ENCODE measurements around the gene TNFRSF8. TPM values are rescaled to one million over a fixed set of nuclear protein-coding genes. Genes with fewer than 3 reads are reported as not detected.

Gene TNFRSF8
- polyA plus RNA-seq, 1 experiment: 0.22 TPM

DNA sequence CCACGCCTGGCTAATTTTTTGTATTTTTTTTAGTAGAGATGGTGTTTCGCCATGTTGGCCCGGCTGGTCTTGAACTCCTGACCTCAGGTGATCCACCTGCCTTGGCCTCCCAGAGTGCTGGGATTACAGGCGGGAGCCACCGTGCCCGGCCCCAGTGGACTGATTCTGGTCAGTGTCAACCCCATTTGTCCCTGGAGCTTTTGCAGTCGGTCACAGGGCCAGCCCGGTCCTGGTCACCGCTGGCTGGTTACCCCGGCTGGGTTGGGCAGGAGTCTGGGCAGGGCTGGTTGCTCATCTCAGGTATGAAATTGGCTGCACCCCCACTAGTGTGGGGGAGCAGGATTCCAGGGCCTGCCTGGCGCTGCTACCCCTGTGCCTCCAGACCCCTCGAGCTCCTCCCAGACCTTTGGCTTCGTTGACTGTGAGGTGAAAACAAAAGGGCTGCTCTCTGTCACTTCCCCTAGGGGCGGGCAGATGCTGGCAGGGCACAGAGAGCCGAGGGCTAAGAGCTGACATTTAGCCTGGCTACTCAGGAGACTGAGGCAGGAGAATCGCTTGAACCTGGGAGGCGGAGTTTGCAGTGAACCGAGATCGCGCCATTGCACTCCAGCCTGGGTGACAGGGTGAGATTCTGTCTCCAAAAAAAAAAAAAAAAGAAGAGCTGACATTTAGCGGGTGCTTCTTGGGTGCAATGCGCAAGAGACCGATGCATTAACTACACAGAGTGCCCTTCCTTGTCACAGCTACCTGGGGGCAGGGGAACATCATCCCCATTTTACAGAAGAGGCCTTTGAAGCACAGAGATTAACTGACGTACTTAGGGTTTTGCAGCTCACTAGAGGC lies 114.3 kb downstream of the TNFRSF8 start:
- TF ChIP-seq, protein P1, sequence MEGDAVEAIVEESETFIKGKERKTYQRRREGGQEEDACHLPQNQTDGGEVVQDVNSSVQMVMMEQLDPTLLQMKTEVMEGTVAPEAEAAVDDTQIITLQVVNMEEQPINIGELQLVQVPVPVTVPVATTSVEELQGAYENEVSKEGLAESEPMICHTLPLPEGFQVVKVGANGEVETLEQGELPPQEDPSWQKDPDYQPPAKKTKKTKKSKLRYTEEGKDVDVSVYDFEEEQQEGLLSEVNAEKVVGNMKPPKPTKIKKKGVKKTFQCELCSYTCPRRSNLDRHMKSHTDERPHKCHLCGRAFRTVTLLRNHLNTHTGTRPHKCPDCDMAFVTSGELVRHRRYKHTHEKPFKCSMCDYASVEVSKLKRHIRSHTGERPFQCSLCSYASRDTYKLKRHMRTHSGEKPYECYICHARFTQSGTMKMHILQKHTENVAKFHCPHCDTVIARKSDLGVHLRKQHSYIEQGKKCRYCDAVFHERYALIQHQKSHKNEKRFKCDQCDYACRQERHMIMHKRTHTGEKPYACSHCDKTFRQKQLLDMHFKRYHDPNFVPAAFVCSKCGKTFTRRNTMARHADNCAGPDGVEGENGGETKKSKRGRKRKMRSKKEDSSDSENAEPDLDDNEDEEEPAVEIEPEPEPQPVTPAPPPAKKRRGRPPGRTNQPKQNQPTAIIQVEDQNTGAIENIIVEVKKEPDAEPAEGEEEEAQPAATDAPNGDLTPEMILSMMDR (IDR thresholded peaks at IDR 0.05; ENCODE audit: low read depth, low read length): no peak
- DNase-seq (ENCODE audit: low read depth, low spot score): no peak
- Histone ChIP-seq H3K4me3 (ENCODE audit: low read depth, low read length) (no peak overlapping the region), H3K9me3 (ENCODE audit: control insufficient read depth, insufficient read depth, low read length) (no peaks in the 10 kb centered on the region), H3K27me3 (ENCODE audit: control insufficient read depth, insufficient read depth, low read length) (no peaks in the 10 kb centered on the region), H3K27ac (ENCODE audit: low read depth, low read length) (peak overlapping the region; percentile 47)
- CTCF ChIA-PET: interaction anchor here (0.6 to 2.6 kb wide), 4 partner anchors 8 to 395 kb away, joined by 3 to 14 read pairs (median 4); no protein-coding TSS in a partner anchor
- POLR2A ChIA-PET: interaction anchor here (1.8 kb wide), 1 partner anchor 56 kb away, joined by 4 read pairs; no protein-coding TSS in a partner anchor

DNA sequence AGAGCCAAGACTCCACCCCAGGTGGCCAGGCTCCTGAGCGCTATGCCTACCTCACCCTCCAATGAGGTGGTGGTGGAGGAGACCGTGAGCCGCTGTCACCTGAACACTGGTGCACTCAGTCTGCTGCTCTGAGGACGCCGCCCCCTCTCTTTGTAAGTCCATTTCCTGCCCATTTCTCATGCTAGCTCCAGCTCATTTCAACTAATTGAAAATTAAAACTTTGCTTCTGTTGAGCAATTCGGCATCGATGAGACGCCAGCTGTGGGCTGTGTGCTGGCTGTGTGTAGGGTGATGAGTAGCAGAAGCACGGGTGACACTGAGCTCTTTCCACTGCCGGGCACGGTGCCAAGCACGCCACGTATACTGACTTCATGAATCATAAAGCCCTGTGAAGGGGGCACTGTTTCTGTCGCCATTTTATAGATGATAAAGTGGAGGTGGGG lies 114.9 kb downstream of the TNFRSF8 start:
- Histone ChIP-seq H3K9me3 (ENCODE audit: control insufficient read depth, insufficient read depth, low read length) (no peaks in the 10 kb centered on the region), H3K4me3 (ENCODE audit: low read depth, low read length) (no peak overlapping the region), H3K27ac (ENCODE audit: low read depth, low read length) (peak overlapping the region; percentile 68), H3K27me3 (ENCODE audit: control insufficient read depth, insufficient read depth, low read length) (no peaks in the 10 kb centered on the region)
- TF ChIP-seq, protein P1 (IDR thresholded peaks at IDR 0.05; ENCODE audit: low read depth, low read length): no peak
- ChIA-PET POLR2A (interaction anchor here (0.6 to 1.8 kb wide), 2 partner anchors 57 to 1607 kb away, joined by 4 to 6 read pairs; no protein-coding TSS in a partner anchor), CTCF (interaction anchor here (0.7 to 2.6 kb wide), 4 partner anchors 9 to 59 kb away, joined by 3 to 14 read pairs (median 4); no protein-coding TSS in a partner anchor)
- DNase-seq (ENCODE audit: low read depth, low spot score): peak; percentile 81

DNA sequence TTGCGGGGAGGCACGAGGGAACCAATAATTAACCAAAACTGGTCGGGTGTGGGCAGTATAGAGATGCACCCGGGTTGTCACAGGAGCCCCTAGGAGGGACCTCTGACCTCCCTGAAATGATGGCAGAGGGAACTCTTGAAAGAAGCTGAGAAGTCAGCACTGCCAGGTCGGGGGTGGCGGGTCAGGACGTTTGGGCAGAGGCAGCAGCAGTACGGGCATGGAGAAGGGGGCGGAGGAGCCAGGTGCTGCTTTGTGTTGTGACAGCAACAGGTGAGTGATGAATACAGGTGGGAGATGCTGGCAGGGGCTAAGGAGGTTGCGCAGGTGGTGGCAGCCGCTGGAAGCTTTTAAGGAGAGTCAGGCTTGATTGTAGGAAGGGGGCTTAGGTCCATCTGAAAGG lies 115.4 kb downstream of the TNFRSF8 start:
- CTCF ChIA-PET: interaction anchor here (0.9 to 2.6 kb wide), 6 partner anchors 9 to 59 kb away, joined by 3 to 14 read pairs (median 4); no protein-coding TSS in a partner anchor
- Histone ChIP-seq H3K4me3 (ENCODE audit: low read depth, low read length) (no peak overlapping the region), H3K27ac (ENCODE audit: low read depth, low read length) (peak overlapping the region; percentile 68), H3K9me3 (ENCODE audit: control insufficient read depth, insufficient read depth, low read length) (no peaks in the 10 kb centered on the region), H3K27me3 (ENCODE audit: control insufficient read depth, insufficient read depth, low read length) (no peaks in the 10 kb centered on the region)
- TF ChIP-seq, protein P1 (IDR thresholded peaks at IDR 0.05; ENCODE audit: low read depth, low read length): no peak
- POLR2A ChIA-PET: interaction anchor here (0.6 to 1.8 kb wide), 2 partner anchors 57 to 1608 kb away, joined by 4 to 6 read pairs; no protein-coding TSS in a partner anchor
- no peak for DNase-seq (ENCODE audit: low read depth, low spot score)

DNA sequence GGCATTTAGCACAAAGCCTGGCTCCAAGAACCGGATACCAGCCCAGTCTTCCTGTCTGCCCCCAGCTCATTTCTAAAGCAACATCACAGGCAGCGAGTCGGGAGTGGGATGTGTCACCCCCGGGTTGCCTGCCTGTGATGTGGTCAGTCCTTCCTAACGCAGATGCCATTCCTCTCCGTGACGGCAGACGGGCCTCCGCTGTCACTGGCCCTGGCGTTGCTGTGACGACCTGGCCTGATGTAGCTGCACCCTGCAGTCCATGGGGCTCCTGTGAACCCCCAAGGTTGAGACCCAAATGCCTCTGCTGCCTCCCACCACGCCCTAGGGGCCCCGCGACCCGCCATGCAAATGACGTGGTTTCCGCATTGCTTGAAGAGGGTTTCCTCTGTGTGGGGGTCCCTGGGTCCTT lies 116.0 kb downstream of the TNFRSF8 start:
- H3K27ac ChIP-seq (ENCODE audit: low read depth, low read length): no peak overlapping the region
- CTCF ChIA-PET: interaction anchor here (0.9 to 2.6 kb wide), 5 partner anchors 29 to 60 kb away, joined by 3 to 14 read pairs (median 4); no protein-coding TSS in a partner anchor
- TF ChIP-seq, protein P1 (IDR thresholded peaks at IDR 0.05; ENCODE audit: low read depth, low read length): no peak
- no peak overlapping the region for H3K4me3 ChIP-seq (ENCODE audit: low read depth, low read length)
- no peaks in the 10 kb centered on the region for H3K27me3 ChIP-seq (ENCODE audit: control insufficient read depth, insufficient read depth, low read length)
- DNase-seq (ENCODE audit: low read depth, low spot score): peak; percentile 45
- POLR2A ChIA-PET: interaction anchor here (1.8 kb wide), 1 partner anchor 58 kb away, joined by 4 read pairs; no protein-coding TSS in a partner anchor
- H3K9me3 ChIP-seq (ENCODE audit: control insufficient read depth, insufficient read depth, low read length): no peaks in the 10 kb centered on the region
